ENCODE measurements around the gene CNGA3.

CNGA3 gene

DNA sequence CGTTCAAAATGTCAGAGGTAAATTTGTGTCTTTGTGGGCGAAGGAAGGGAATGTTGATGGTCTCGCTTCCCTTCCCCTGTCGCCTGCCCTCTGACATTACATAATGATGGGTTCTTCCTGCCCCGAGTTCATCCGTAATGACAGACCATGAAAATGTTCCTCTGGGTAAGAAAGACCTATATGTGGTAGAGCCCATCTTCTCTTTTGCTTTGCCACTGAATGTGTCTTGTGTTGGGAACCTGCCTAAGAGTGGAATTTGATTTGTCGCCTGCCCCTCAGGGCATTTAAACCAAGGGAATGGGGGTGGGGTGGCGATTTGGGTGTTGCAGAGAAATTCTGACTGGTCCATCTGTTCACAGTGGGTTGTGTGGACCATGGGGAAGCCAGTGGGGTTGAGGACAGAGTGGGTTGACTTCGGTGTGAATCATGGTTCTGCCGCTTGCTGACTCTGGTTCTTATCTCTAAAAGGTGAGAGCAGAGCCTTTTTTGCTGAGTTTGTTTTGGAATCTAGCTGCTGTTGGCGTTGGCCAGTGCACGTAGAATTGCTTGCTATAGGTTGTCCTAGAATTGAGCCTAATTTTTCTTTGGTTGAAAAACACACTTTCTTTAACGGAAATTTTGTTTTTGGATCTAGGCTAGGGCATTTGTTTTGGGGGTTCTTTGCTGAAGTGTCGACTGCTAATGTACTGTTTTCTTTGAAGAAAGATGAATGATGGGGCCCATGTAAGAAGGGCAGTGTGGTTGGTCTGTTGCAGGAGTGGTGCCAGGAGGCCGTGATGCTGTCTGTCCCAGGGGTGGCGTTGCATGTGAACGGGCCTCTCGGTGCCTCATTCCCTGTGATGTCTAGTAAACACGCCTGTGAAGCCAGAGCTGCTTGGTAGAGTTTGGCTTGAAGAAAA lies 99.7 kb downstream of the CNGA3 start:
- peak; percentile 17 for DNase-seq

DNA sequence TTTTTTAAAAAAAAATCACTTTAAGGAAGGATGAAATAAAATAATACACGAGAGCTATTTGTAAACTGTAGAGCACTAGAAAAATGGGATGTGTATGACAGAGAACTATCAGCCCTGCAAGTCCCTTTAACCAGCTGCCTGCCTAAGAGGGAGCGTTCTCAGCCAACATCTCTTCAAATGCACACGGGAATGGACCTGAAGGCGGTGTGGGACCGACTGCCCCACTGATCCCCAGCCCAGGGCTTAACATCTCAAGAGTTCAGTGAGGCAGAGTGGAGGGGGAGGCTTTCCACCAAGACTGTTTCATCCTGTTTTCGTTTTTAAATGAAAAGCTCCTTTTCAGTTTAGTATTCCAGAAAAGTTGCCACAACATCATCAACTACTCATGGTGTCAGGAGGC lies 100.6 kb downstream of the CNGA3 start:
- no peak for DNase-seq
